ENCODE data around the gene KY.

DNA sequence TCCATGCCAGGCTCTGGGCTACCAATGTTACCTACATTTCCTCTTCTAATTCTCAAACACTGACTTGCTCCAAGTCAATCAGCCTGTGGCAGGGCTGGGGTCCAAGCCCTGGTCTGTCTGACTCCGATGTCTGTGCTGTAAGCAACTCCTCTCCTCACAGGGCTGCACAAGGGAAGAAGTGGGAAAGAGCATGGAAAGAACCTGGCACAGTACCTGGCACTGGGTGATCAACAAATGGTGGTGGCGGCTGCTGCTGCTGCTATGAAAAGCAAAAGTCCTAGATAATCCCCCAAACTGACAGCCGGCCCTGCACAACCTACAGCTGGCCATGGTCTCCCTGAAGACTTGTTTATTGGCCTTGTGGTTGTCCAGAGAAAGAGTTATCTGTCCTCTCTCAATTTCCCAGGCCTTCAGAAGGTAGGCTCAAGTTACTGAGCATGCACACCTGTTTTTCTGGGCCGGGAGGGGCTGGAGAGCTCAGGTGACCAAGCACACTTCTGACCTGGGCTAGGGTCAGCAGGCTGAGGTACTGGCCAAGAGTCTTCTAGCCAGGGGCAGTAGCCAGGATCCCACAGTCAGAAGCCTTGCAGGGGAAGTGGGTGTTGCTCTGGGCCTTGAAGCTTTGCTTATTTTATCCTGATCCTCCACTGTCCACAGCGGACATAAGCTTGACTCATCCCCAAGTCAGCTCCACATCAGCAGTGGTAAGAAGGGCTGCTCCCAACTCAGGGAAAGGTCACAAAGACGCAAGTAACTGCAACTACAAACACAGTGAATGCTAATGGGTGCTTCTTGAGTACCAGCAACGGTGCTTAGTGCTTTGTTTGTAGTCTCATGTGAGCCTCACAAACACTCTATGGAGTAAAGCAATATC is 35.3 kb upstream of the KY start:
- TF ChIP-seq POLR2AphosphoS5 (IDR thresholded peaks at IDR 0.05; ENCODE audit: low read length) (no peak), NR2C2 (IDR thresholded peaks at IDR 0.05; ENCODE audit: borderline replicate concordance, control insufficient read depth, insufficient read length, low read depth) (no peak), TCF3 (IDR thresholded peaks at IDR 0.05; ENCODE audit: borderline replicate concordance, insufficient read depth, low read depth, low read length) (no peak), TAF1 (IDR thresholded peaks at IDR 0.05; ENCODE audit: borderline replicate concordance, low read depth, low read length) (no peak), FOS (IDR thresholded peaks at IDR 0.05; ENCODE audit: borderline replicate concordance, extremely low read depth, insufficient read length) (no peak), SMC3 (IDR thresholded peaks at IDR 0.05; ENCODE audit: borderline replicate concordance, low read length) (no peak), CBX5 (IDR thresholded peaks at IDR 0.05; ENCODE audit: low read depth) (no peak), SIX5 (IDR thresholded peaks at IDR 0.05; ENCODE audit: low read depth, low read length, severe bottlenecking) (no peak), SIN3A (IDR thresholded peaks at IDR 0.05; ENCODE audit: low read depth, low read length) (no peak), CHD2 (IDR thresholded peaks at IDR 0.05; ENCODE audit: borderline replicate concordance, low read depth, low read length) (no peak), RCOR1 (conservative IDR thresholded peaks at IDR 0.05; ENCODE audit: low read depth, low read length) (no peak)
- TF ChIP-seq, protein P1, sequence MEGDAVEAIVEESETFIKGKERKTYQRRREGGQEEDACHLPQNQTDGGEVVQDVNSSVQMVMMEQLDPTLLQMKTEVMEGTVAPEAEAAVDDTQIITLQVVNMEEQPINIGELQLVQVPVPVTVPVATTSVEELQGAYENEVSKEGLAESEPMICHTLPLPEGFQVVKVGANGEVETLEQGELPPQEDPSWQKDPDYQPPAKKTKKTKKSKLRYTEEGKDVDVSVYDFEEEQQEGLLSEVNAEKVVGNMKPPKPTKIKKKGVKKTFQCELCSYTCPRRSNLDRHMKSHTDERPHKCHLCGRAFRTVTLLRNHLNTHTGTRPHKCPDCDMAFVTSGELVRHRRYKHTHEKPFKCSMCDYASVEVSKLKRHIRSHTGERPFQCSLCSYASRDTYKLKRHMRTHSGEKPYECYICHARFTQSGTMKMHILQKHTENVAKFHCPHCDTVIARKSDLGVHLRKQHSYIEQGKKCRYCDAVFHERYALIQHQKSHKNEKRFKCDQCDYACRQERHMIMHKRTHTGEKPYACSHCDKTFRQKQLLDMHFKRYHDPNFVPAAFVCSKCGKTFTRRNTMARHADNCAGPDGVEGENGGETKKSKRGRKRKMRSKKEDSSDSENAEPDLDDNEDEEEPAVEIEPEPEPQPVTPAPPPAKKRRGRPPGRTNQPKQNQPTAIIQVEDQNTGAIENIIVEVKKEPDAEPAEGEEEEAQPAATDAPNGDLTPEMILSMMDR (IDR thresholded peaks at IDR 0.05 in 2 of 3, conservative IDR thresholded peaks at IDR 0.05 in 1 of 3; ENCODE audit: control insufficient read depth in 2 of 3, extremely low read depth in 1 of 3, insufficient read depth in 1 of 3, low read depth in 3 of 3, low read length in 3 of 3), result no peak
